Bronchial epithelial cell (primary cell): ENCODE results near the gene ETV6. TPM values are rescaled to one million over a fixed set of nuclear protein-coding genes. Genes with fewer than 3 reads are reported as not detected.

Experiments used
- DNase-seq: peaks from one replicate; pipeline ENCODE4 v3.0.0-alpha.2; 2010; ENCODE audit warnings: low read depth
- FAIRE-seq: peaks from 2 replicates; lab custom pipeline; 2011; peaks lifted over from hg19 to GRCh38; lab: Jason Lieb, UNC
- H3K27me3 ChIP-seq: 2 replicates; pipeline ENCODE4 v1.5.1; 2011; ENCODE audit warnings: low read length; ENCODE audit not compliant: control insufficient read depth, insufficient read depth
- H3K36me3 ChIP-seq: 2 replicates; pipeline ENCODE4 v1.5.1; 2011; ENCODE audit warnings: low read length; ENCODE audit not compliant: control insufficient read depth, insufficient read depth
- H3K4me3 ChIP-seq: 2 replicates; pipeline ENCODE4 v1.5.1; 2011; ENCODE audit warnings: mild to moderate bottlenecking, low read depth, low read length, control low read depth
- total RNA-seq: library from RNA; depleted of rRNA; stranded (reverse); fragments of >200 nt; gene quantifications from 2 replicates; pipeline ENCODE4 v1.2.1, GENCODE V29; 2014
- TF ChIP-seq, protein P1 (sequence below): IDR thresholded peaks from 2 replicates; pipeline ENCODE4 v1.5.1; 2011; ENCODE audit warnings: mild to moderate bottlenecking, moderate library complexity, low read length, control low read depth, inconsistent platforms; ENCODE audit not compliant: insufficient read depth, severe bottlenecking

ETV6 gene
- total RNA-seq, 1 donor from 2014 or later: 2.6 TPM

GRCh38 chr12:11693067-11693466 lies 43.6 kb downstream of the ETV6 start:
- Histone ChIP-seq H3K27me3 (no peaks in the 10 kb centered on the region), H3K36me3 (no peaks in the 10 kb centered on the region), H3K4me3 (no peak overlapping the region)
- TF ChIP-seq, protein P1, sequence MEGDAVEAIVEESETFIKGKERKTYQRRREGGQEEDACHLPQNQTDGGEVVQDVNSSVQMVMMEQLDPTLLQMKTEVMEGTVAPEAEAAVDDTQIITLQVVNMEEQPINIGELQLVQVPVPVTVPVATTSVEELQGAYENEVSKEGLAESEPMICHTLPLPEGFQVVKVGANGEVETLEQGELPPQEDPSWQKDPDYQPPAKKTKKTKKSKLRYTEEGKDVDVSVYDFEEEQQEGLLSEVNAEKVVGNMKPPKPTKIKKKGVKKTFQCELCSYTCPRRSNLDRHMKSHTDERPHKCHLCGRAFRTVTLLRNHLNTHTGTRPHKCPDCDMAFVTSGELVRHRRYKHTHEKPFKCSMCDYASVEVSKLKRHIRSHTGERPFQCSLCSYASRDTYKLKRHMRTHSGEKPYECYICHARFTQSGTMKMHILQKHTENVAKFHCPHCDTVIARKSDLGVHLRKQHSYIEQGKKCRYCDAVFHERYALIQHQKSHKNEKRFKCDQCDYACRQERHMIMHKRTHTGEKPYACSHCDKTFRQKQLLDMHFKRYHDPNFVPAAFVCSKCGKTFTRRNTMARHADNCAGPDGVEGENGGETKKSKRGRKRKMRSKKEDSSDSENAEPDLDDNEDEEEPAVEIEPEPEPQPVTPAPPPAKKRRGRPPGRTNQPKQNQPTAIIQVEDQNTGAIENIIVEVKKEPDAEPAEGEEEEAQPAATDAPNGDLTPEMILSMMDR: no peak
- FAIRE-seq (no peak), DNase-seq (no peak)

- DNase-seq: no peak
- Histone ChIP-seq H3K27me3 (no peaks in the 10 kb centered on the region), H3K4me3 (no peak overlapping the region), H3K36me3 (no peaks in the 10 kb centered on the region)
- TF ChIP-seq, protein P1: no peak
- FAIRE-seq: no peak
These were observed 44.1 kb downstream of the ETV6 start for GRCh38 chr12:11693601-11694000.

GRCh38 chr12:11694528-11694927 lies 45.1 kb downstream of the ETV6 start:
- FAIRE-seq (no peak), DNase-seq (no peak)
- TF ChIP-seq, protein P1: no peak
- Histone ChIP-seq H3K4me3 (no peak overlapping the region), H3K36me3 (no peaks in the 10 kb centered on the region), H3K27me3 (no peaks in the 10 kb centered on the region)

DNA sequence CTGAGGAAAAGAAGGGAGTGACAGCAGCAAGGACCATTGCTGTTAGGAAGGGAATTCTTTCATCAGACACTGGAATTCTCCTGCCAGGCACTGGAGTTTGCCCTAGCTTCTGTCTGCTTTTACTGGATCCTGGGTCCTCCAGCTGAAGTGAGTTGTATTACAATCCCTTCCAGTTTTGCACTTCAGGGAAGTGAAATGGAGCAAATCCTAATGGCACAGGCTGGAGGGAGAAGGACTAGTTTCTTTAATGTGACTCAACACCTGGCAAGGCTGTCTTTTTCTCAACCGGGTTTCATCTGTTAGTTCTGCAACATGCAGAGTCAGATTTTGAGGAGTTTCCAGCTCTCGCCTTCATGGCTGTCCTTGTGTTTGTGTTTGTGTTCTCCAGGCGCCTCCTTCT lies 45.8 kb downstream of the ETV6 start:
- DNase-seq (peak; percentile 17), FAIRE-seq (peak; percentile 88)

GRCh38 chr12:11696084-11696483 lies 46.6 kb downstream of the ETV6 start:
- DNase-seq (no peak), FAIRE-seq (no peak)
- Histone ChIP-seq H3K36me3 (no peaks in the 10 kb centered on the region), H3K4me3 (no peak overlapping the region), H3K27me3 (no peaks in the 10 kb centered on the region)
- TF ChIP-seq, protein P1: no peak

More for the DNA sequence above, 45.8 kb downstream of the ETV6 start:
- Histone ChIP-seq H3K27me3 (no peaks in the 10 kb centered on the region), H3K36me3 (no peaks in the 10 kb centered on the region), H3K4me3 (no peak overlapping the region)
- TF ChIP-seq, protein P1: no peak

DNA sequence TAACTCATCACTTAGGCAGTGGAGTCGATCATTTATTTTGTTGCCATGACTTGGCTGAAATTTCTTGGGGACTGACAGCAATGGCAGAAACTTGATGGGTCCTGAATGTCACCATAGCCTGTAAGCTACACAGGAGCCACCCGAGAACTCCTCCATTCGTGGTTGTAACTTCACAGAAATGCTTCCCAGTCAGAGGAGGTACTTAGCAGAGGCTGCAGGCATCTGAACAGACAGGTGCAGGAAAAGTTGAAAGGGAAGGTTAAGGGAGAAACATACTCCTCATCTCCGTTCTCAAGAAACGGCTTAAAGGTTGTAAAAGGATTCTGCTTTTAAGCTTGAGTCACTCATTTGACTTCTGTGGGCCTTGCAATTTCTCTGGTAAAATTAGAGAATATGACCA lies 47.7 kb downstream of the ETV6 start:
- FAIRE-seq: peak; percentile 62
- no peaks in the 10 kb centered on the region for H3K27me3 ChIP-seq
- H3K36me3 ChIP-seq: no peaks in the 10 kb centered on the region
- DNase-seq: no peak
- H3K4me3 ChIP-seq: no peak overlapping the region
- TF ChIP-seq, protein P1: no peak
